COLO668 (cell line): ENCODE measurements around the gene PAEP.

Experiments used
- DNase-seq: peaks from one replicate; lab custom pipeline; 2025; ENCODE audit not compliant: unreplicated experiment; lab: John Stamatoyannopoulos, UW

The PAEP gene

GRCh38 chr9:135574943-135575342, 13.4 kb downstream of the PAEP start:
- DNase-seq: no peak

GRCh38 chr9:135575995-135576631, 14.6 kb downstream of the PAEP start:
- no peak for DNase-seq

DNA sequence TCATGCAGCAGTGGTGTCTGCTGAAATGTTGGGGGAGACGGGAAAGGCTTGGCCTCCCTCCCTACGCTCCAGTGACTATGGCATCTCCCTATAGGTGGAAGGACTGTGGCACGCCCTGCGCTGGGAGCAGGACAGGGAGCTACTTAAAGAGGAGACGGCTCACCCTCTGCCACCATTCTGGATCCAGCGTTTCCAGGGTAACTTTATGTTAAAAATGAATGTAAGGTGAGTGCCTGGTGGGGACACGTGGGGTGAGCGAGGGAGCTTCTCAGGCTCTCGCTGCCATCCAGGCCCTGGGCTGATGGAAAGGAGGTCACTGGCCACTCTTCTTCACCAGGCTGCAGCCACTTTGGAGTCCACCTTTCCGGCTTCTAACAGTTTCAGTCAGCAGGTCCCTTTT, 15.7 kb downstream of the PAEP start:
- no peak for DNase-seq

DNA sequence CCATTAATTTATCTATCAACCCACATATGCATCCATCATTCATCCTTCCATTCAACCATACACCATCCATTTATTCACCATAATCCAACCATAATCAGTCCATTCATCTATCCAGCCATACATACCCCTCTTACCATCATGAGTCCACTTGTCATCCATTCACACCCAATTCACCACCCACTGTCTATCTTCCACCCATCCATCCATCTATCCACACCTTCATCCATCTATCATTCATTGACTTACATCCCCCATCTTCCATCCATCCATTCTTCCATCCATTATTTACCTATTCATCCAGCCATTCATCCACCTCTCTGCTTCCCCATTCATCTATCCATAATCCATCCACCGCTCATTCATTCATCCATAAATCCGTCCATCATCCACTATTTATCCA, 17.8 kb downstream of the PAEP start:
- DNase-seq: no peak

DNA sequence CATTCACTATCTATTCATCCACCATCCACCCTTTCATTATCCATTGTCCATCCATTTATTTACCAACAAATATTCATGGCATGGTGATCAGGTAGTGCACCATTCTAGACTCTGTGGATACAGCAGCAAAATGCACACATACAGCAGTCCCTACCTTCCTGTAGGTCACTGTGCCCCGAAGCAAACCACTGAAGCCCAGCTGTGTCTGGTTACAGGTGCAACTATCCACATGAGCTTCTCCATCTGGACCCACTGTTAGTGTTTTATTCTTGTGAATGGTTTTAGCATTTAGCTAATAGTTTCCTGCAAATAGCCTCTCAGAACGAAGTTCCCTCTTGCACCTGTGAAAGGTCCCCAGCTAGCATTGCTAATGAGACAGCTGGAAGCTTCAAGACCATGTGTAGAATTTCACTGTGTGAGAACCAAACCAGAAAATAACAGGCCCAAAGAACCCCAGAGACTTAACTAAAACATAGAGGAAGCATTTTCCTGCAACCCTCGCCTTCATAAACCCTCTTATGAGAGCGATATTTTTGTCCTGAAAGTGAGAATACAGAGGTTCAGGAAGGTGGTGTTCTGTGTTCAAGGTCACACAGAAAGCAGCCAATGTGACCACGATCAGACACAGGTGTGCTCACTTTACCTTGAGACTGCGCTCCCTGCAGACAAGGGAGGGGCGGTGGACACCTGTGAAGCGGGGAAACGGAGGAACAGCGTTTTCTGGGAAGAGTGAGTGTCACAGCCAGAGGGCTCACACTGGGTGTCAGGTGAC, 18.5 kb downstream of the PAEP start:
- DNase-seq: no peak

GRCh38 chr9:135580664-135581380, 19.3 kb downstream of the PAEP start:
- no peak for DNase-seq

DNA sequence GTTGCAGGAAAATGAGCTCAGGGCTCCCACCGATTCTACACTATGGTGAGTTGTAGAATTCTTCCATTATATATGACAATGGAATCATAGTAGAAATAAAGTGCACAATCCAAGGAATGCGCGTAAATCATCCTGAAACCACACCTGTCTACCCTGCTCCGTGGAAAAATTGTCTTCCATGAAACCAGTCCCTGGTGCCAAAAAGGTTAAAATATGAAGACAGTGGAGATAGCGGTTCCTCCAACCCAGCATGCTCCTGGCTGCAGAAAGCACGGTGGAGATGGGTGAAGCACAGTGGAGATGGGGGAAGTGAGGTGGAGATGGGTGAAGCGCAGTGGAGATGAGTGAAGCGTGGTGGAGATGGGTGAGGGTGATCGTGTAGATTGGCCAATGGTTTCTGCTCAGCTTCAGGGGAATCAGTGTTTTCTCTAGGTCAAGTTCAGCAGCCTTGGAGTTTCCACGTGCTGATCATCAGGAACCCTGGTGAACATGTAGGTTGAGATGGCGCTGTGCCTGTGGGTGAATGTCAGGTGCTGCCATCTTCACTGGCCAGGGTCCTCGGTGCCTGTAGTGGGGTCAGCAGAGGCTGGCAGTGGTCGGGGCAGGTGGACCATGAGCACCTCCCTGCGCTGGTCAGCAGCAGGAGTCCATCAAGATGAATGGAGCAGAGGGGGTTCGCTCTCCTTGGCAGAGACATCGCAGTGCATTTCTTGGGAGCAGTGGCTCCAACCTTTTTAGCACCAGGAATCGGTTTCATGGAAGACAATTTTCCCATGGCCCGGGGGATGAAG, 20.3 kb downstream of the PAEP start:
- DNase-seq: no peak

- no peak for DNase-seq
These were observed 21.0 kb downstream of the PAEP start for GRCh38 chr9:135582541-135582940.

- DNase-seq: no peak
These were observed 21.6 kb downstream of the PAEP start for GRCh38 chr9:135582966-135583687.

DNA sequence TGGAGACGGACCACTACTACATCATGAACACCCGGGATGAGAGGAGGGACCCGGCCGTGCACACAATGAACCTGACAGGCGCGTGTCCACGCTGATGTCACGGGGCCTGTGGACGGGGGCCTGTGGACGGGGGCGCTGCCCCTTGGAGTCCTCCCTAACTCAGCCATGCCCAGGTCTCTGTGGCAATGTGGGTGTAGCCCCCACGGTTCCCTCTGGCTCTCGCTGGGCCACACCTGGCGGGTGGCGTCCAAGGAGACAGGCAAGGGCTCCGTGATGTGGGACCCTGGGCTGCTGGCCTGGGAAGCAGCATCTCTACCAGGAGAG, 22.1 kb downstream of the PAEP start:
- no peak for DNase-seq

- DNase-seq: no peak
These were observed 22.8 kb downstream of the PAEP start for GRCh38 chr9:135584371-135584770.

DNA sequence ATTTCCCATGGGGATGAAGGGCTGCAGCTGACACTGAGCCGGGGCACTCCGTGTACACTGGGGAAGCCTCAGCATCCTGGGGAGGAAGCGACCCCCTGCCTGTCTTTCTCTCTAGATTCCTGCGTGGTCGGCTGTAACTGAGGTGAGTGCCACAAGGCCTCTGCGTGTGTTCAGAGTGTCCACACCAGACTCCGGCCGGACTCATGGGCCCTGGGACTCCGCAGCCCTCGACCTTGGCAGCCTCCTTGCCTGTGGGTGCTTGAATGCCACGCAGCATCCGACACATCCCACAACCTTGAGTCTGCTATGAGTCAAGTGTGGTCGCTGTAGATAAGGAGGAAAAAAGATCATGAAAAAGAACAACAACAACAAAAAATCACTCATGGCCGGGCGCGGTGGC, 23.4 kb downstream of the PAEP start:
- DNase-seq: no peak

- no peak for DNase-seq
These were observed 25.1 kb downstream of the PAEP start for GRCh38 chr9:135586601-135587109.

GRCh38 chr9:135587658-135588057, 26.1 kb downstream of the PAEP start:
- no peak for DNase-seq

GRCh38 chr9:135588371-135588770, 26.8 kb downstream of the PAEP start:
- no peak for DNase-seq

GRCh38 chr9:135588886-135589595, 27.5 kb downstream of the PAEP start:
- no peak for DNase-seq

GRCh38 chr9:135589596-135590485, 28.3 kb downstream of the PAEP start:
- no peak for DNase-seq

DNA sequence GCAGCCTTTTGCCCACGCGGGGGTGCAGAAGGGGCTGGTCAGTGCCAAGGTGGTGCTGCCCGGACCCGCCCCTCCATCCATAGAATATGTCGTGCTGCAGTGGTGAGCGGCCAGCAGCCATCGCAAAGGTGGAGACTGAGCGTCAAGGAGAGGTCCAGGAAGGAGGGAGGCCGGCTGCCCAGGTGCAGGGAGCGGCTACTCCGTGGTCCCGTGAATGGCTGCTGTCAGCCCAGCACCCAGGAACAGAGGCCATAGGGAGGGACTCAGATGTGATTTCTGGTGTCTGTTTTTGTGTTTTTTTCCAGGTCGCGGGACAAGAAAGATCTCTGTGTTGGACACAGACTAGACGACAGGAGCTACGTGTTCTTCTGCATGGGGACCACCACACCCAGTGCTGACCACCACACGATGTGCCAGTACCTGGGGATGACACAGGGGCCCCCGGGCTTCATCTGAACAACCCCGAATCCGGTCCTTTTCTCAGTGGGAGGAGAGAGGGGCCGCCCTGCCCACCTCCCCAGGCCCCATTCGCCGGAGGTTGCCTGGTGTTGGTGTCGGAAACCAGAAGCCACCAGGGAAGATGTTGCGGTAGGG, 29.0 kb downstream of the PAEP start:
- no peak for DNase-seq
